ENCODE data around the gene GRIK3.

- no peak for TF ChIP-seq CTCF (tag by site-specific recombination; IDR thresholded peaks at IDR 0.05)
- no peak for TF ChIP-seq SALL2 (tag by site-specific recombination; IDR thresholded peaks at IDR 0.05; ENCODE audit: borderline replicate concordance)
- no peak for TF ChIP-seq TSHZ1 (tag by site-specific recombination; IDR thresholded peaks at IDR 0.05; ENCODE audit: borderline replicate concordance)
- TF ChIP-seq ZNF146 (tag by site-specific recombination; IDR thresholded peaks at IDR 0.05): no peak
- TF ChIP-seq BCL6B (tag by site-specific recombination; IDR thresholded peaks at IDR 0.05): no peak
Observed at GRCh38 chr1:37018510-37018909, 15.8 kb downstream of the GRIK3 start.
